Panc1 (cell line): ENCODE measurements around the gene SLC12A7. TPM values are rescaled to one million over a fixed set of nuclear protein-coding genes. Genes with fewer than 3 reads are reported as not detected.

Source experiments
- ATAC-seq: fragments of 200-7000 bp; cut with Tn5 transposase; 2 replicates; pipeline ENCODE4 v1.9.1; 2020; ENCODE audit warnings: mild to moderate bottlenecking, moderate library complexity
- BruUV-seq: library from RNA; stranded (reverse); fragments of 400-500 nt; replicated peaks from 2 replicates; lab custom pipeline; 2021; lab: Mats Ljungman, UMichigan
- CTCF ChIA-PET: fragments of 300-600 bp; sonication (Branson Sonifier 250); formaldehyde crosslinking; loops from one replicate; lab custom pipeline; 2022; ENCODE audit warnings: antibody characterized with exemption; lab: Charles Lee
- POLR2A ChIA-PET: fragments of 300-600 bp; sonication (Branson Sonifier 250); formaldehyde crosslinking; loops from one replicate; lab custom pipeline; 2022; ENCODE audit warnings: antibody characterized with exemption; lab: Charles Lee
- DNase-seq: peaks from one replicate; pipeline ENCODE4 v3.0.0-alpha.2; 2010; ENCODE audit warnings: low read depth, low spot score
- H3K27ac ChIP-seq: 2 replicates; pipeline ENCODE4 v1.5.1; 2011; ENCODE audit warnings: mild to moderate bottlenecking, low read length, inconsistent platforms
- H3K27me3 ChIP-seq: fragments of 200-500 bp; sonication (Bioruptor generic); 2 replicates; pipeline ENCODE4 v1.6.0; 2014; ENCODE audit warnings: low read length, inconsistent platforms; ENCODE audit not compliant: control insufficient read depth, insufficient read depth
- H3K36me3 ChIP-seq: fragments of 200-500 bp; sonication (Bioruptor generic); 2 replicates; pipeline ENCODE4 v1.5.1; 2014; ENCODE audit warnings: inconsistent platforms, mild to moderate bottlenecking, low read length, moderate library complexity; ENCODE audit not compliant: control insufficient read depth, insufficient read depth
- H3K4me1 ChIP-seq: 2 replicates; pipeline ENCODE4 v1.5.1; 2011; ENCODE audit warnings: inconsistent platforms, mild to moderate bottlenecking, low read length, moderate library complexity; ENCODE audit not compliant: control insufficient read depth, insufficient read depth
- H3K4me3 ChIP-seq, 2 experiments: 2 replicates each; pipeline ENCODE4 v1.5.1; 2011 to 2012; ENCODE audit warnings: low read depth in 2 of 2, low read length in 2 of 2, mild to moderate bottlenecking in 2 of 2, inconsistent platforms in 1 of 2, moderate library complexity in 1 of 2
- H3K9me3 ChIP-seq: fragments of 200-500 bp; sonication (Bioruptor generic); 2 replicates; pipeline ENCODE4 v1.5.1; 2014; ENCODE audit warnings: low read depth, mild to moderate bottlenecking, inconsistent platforms, low read length, moderate library complexity; ENCODE audit not compliant: control insufficient read depth, insufficient read depth
- POLR2AphosphoS5 ChIP-seq: IDR thresholded peaks from 2 replicates; pipeline ENCODE4 v1.6.1; 2012; ENCODE audit warnings: mild to moderate bottlenecking, low read depth, low read length, moderate library complexity
- REST ChIP-seq, 2 experiments: IDR thresholded peaks; 2 replicates each; pipeline ENCODE4 v1.6.1; 2011 to 2012; ENCODE audit warnings: low read depth in 2 of 2, control low read depth in 1 of 2, low read length in 1 of 2, mild to moderate bottlenecking in 1 of 2, moderate library complexity in 1 of 2; ENCODE audit not compliant: insufficient read depth in 1 of 2
- SIN3A ChIP-seq: IDR thresholded peaks from 2 replicates; pipeline ENCODE4 v1.6.1; 2012; ENCODE audit warnings: low read depth, mild to moderate bottlenecking, low read length, moderate library complexity, borderline replicate concordance; ENCODE audit not compliant: insufficient read depth
- TCF7L2 ChIP-seq: IDR thresholded peaks from 2 replicates; pipeline ENCODE4 v1.6.1; 2011; ENCODE audit warnings: mild to moderate bottlenecking, low read depth, low read length, inconsistent platforms
- in situ Hi-C: cut with HindIII; loops from 2 replicates; pipeline ENCODE4 v1.10.0; 2016; ENCODE audit warnings: low sequenced_read_pairs, low pct_unique_long_range_greater_than_20kb
- intact Hi-C: fragments of 100-400 bp; cut with micrococcal nuclease; formaldehyde crosslinking; loops from one replicate; pipeline ENCODE4 v1.10.0; 2022; ENCODE audit not compliant: unreplicated experiment
- total RNA-seq: library from RNA; stranded (reverse); gene quantifications from one replicate; pipeline ENCODE4 v1.2.1, GENCODE V29; 2021; ENCODE audit not compliant: unreplicated experiment
- TF ChIP-seq, protein P1 (sequence below): fragments of 450-650 bp; IDR thresholded peaks from 2 replicates; pipeline ENCODE4 v1.5.1; 2017; ENCODE audit warnings: mild to moderate bottlenecking

The SLC12A7 gene
- total RNA-seq, 1 experiment from 2014 or later, result 297 TPM

GRCh38 chr5:1140171-1140817, 28.4 kb upstream of the SLC12A7 start:
- H3K27me3 ChIP-seq, result no peaks in the 10 kb centered on the region
- H3K27ac ChIP-seq, result peak overlapping the region; percentile 84
- ATAC-seq (peak; percentile 84), DNase-seq (peak; percentile 51)
- H3K4me1 ChIP-seq, result peaks cover 66% of the 10 kb centered on the region
- TF ChIP-seq, protein P1, sequence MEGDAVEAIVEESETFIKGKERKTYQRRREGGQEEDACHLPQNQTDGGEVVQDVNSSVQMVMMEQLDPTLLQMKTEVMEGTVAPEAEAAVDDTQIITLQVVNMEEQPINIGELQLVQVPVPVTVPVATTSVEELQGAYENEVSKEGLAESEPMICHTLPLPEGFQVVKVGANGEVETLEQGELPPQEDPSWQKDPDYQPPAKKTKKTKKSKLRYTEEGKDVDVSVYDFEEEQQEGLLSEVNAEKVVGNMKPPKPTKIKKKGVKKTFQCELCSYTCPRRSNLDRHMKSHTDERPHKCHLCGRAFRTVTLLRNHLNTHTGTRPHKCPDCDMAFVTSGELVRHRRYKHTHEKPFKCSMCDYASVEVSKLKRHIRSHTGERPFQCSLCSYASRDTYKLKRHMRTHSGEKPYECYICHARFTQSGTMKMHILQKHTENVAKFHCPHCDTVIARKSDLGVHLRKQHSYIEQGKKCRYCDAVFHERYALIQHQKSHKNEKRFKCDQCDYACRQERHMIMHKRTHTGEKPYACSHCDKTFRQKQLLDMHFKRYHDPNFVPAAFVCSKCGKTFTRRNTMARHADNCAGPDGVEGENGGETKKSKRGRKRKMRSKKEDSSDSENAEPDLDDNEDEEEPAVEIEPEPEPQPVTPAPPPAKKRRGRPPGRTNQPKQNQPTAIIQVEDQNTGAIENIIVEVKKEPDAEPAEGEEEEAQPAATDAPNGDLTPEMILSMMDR, result peak; percentile 98
- no peak for TF ChIP-seq TCF7L2
- in situ Hi-C loops (no loop called here), intact Hi-C loops (loop anchor here (5.0 kb wide), 1 partner anchor 38 kb away; no protein-coding TSS in a partner anchor)
- ChIA-PET POLR2A (interaction anchor here (0.5 kb wide), 1 partner anchor 35 kb away, joined by 3 read pairs; no protein-coding TSS in a partner anchor), CTCF (interaction anchor here (1.2 kb wide), 1 partner anchor 24 kb away, joined by 4 read pairs; no protein-coding TSS in a partner anchor)
- BruUV-seq, result no TSS peak
- H3K9me3 ChIP-seq, result no peaks in the 10 kb centered on the region
- peak overlapping the region in 1 of 2 experiments; percentile 15; a peak in 1 of 4 replicates for H3K4me3 ChIP-seq
- H3K36me3 ChIP-seq, result no peaks in the 10 kb centered on the region

GRCh38 chr5:1139331-1140170, 27.7 kb upstream of the SLC12A7 start:
- Histone ChIP-seq H3K4me1 (peaks cover 58% of the 10 kb centered on the region), H3K36me3 (no peaks in the 10 kb centered on the region), H3K4me3 (no peak overlapping the region), H3K27me3 (no peaks in the 10 kb centered on the region), H3K9me3 (no peaks in the 10 kb centered on the region), H3K27ac (peak overlapping the region; percentile 84)
- CTCF ChIA-PET, result interaction anchor here (1.2 kb wide), 1 partner anchor 25 kb away, joined by 4 read pairs; no protein-coding TSS in a partner anchor
- BruUV-seq, result no TSS peak
- intact Hi-C loops (loop anchor here (5.0 kb wide), 1 partner anchor 37 kb away; no protein-coding TSS in a partner anchor), in situ Hi-C loops (no loop called here)
- no peak for TF ChIP-seq SIN3A
- TF ChIP-seq TCF7L2, result no peak
- TF ChIP-seq REST (IDR thresholded peaks at IDR 0.05; ENCODE audit: insufficient read depth in 1 of 2, low read depth in 2 of 2, low read length in 1 of 2), result no peak
- TF ChIP-seq, protein P1, result no peak
- TF ChIP-seq POLR2AphosphoS5, result no peak; the same call in 1 of the 2 replicates
- ATAC-seq (peak; percentile 59), DNase-seq (no peak)
- POLR2A ChIA-PET, result no interaction called here
